ENCODE data around the gene BPHL. TPM values are rescaled to one million over a fixed set of nuclear protein-coding genes. Genes with fewer than 3 reads are reported as not detected.
A peak's percentile ranks its signal among the peaks of the same experiment; 100 is the strongest.
"Not testable (repeated sequence)": the region's sequence is repeated elsewhere in the genome, so short reads cannot be mapped to it uniquely, and the experiment has no call there.

The BPHL gene
- total RNA-seq, 1 donor = 2.4 TPM

- H3K9me3 ChIP-seq (ENCODE audit: low read depth, low read length) = no peaks in the 10 kb centered on the region
- H3K4me3 ChIP-seq (ENCODE audit: low read length) = peak within 1 kb of the TSS; percentile 55
- H3K27me3 ChIP-seq (ENCODE audit: insufficient read depth, low read length) = peaks cover 17% of the 10 kb centered on the region
- H3K4me1 ChIP-seq (ENCODE audit: insufficient read depth, low read length) = peaks cover 19% of the 10 kb centered on the region
Measured at GRCh38 chr6:3157131-3157933, 38.8 kb downstream of the BPHL start, which contains the start of gene TUBB2A. Gene TUBB2A, minus strand, starts transcription at chr6:3157544. Its CDS starts 81 bp downstream, at chr6:3157463.

DNA sequence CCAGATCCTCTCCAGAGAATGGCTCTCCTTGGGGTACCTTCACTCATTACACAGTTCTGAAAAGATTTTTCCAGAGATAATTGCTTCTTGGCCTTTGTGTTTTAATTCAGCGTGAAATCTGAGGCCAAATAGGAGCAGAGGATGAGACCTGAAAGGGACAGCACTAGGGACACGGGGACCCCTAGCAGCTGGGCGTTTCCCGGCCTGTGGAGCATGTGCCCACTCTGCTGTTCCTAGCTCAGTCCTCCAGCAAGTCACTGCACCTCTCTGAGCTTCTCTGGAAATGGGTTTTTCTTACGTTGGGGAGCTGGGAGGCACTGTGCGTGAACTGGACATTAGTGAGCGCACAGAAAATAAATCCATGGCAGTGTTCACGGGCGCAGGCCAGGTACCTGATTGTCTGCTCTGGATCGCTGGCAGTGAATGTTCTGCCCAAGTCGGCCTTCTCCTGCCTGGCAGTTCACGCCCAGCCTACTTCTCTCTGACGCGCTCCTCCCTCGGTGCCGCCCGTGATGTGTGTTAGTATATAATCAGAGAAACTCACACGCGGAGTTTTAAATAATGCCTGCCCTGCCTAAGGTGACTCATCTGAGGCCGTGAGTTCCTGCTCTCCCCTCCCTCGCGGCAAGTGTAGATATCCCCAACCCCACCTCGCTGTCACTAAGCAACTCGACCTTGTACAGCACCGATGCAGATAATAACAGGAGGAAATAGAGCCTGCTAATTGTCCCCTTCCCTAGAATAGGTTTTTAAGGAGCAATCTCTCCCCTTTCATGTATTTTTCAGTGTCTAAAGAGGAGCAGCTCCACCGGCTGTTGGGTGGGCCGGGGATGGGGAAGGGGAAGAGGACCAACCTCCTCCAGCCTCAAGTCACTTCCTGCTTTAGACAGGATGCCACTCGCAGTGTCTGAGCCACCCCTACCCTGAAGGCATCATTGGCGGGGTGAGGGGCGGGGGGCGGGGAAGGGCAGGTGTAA, 41.6 kb downstream of the BPHL start:
- Histone ChIP-seq H3K27me3 (ENCODE audit: insufficient read depth, low read length) (peaks cover 17% of the 10 kb centered on the region), H3K9me3 (ENCODE audit: low read depth, low read length) (no peaks in the 10 kb centered on the region), H3K4me3 (ENCODE audit: low read length) (no peak overlapping the region), H3K4me1 (ENCODE audit: insufficient read depth, low read length) (peaks cover 36% of the 10 kb centered on the region)

DNA sequence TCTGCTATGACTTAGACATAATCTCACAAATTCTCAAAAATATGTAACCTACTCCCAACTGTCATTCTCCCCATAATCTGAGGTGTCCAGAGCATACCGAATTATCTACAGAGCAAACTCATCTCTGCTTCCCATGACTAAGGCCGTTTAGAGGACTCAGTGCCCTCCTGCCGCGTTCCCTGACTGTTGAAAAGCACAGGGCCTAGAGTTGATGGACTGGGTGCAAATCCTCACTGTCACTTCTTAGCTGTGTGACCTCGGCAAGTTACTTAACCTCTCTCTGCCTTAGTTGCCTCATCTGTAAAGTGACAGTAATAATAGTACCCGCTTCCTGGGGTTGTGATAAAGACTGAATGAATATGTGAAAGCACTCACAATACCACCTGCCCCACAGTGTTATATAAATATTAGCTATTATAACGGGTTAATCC, 43.6 kb downstream of the BPHL start:
- H3K27me3 ChIP-seq (ENCODE audit: insufficient read depth, low read length) = peaks cover 14% of the 10 kb centered on the region
- H3K4me3 ChIP-seq (ENCODE audit: low read length) = no peak overlapping the region
- H3K4me1 ChIP-seq (ENCODE audit: insufficient read depth, low read length) = peaks cover 29% of the 10 kb centered on the region
- no peaks in the 10 kb centered on the region for H3K9me3 ChIP-seq (ENCODE audit: low read depth, low read length)

DNA sequence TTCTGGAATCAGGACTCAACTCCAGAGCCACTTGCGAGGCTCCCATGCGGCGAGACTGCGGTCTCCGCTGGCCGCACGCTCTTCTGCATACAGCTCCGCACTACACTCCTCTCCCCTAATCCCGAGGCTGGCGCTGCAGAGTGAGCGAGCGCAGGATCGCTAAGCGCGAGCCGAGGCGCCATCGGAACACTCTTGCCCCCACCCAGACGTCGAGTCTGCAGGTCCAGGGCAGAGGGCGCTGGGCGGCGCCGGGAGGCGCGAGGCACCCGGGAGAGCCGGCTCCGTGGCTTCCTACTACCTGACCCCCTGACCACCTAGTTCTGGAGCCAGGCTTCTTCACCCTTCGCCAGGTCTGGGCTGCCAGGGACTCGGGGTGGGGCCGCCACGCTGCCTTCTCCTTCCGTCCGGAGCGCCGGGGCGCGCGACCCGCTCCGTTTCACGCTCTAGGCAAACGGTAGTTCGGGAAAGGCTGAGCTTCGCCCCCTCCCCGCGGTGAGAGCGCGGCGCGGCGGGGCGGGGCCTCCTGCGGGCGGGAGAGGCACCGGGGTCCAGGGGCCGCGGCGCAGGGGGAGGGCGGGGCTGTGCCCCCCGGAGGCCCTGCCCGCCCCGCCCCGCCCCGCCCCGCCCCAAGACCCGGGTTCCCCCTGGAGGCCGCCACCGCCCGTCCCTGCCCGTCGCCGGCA, 44.2 kb downstream of the BPHL start:
- peaks cover 27% of the 10 kb centered on the region for H3K4me1 ChIP-seq (ENCODE audit: insufficient read depth, low read length)
- H3K27me3 ChIP-seq (ENCODE audit: insufficient read depth, low read length) = peaks cover 14% of the 10 kb centered on the region
- H3K4me3 ChIP-seq (ENCODE audit: low read length) = peak overlapping the region; percentile 52
- no peaks in the 10 kb centered on the region for H3K9me3 ChIP-seq (ENCODE audit: low read depth, low read length)

DNA sequence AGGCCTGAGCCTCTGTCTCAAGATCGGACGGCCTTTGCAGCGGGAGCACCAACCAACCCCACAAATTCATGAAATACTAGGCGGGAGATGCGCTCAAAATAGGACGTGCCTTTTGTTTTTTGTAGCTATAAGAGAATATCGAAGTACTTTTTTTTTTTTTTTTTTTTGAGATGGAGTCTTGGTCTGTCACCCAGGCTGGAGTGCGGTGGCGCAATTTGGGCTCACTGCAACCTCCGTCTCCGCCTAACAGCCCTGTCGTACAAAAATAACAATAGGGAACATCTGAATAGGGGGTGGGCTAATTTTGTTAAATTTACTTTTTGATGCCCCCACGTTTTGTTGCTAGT, 44.7 kb downstream of the BPHL start:
- no peaks in the 10 kb centered on the region for H3K9me3 ChIP-seq (ENCODE audit: low read depth, low read length)
- H3K4me1 ChIP-seq (ENCODE audit: insufficient read depth, low read length) = peaks cover 26% of the 10 kb centered on the region
- H3K4me3 ChIP-seq (ENCODE audit: low read length) = peak overlapping the region; percentile 34
- H3K27me3 ChIP-seq (ENCODE audit: insufficient read depth, low read length) = peaks cover 14% of the 10 kb centered on the region

- H3K4me3 ChIP-seq (ENCODE audit: low read length) = no peak overlapping the region
- H3K9me3 ChIP-seq (ENCODE audit: low read depth, low read length) = no peaks in the 10 kb centered on the region
- H3K4me1 ChIP-seq (ENCODE audit: insufficient read depth, low read length) = peaks cover 26% of the 10 kb centered on the region
Measured at GRCh38 chr6:3164388-3164787, 45.9 kb downstream of the BPHL start.

GRCh38 chr6:3165631-3166534, 47.4 kb downstream of the BPHL start:
- peaks cover 5% of the 10 kb centered on the region for H3K27me3 ChIP-seq (ENCODE audit: insufficient read depth, low read length)
- H3K9me3 ChIP-seq (ENCODE audit: low read depth, low read length) = no peaks in the 10 kb centered on the region
- no peak overlapping the region for H3K4me3 ChIP-seq (ENCODE audit: low read length)
- H3K4me1 ChIP-seq (ENCODE audit: insufficient read depth, low read length) = peaks cover 21% of the 10 kb centered on the region

More at GRCh38 chr6:3164388-3164787, 45.9 kb downstream of the BPHL start:
- peaks cover 7% of the 10 kb centered on the region for H3K27me3 ChIP-seq (ENCODE audit: insufficient read depth, low read length)

- H3K4me3 ChIP-seq (ENCODE audit: low read length); H3K9me3 ChIP-seq (ENCODE audit: low read depth, low read length): not testable (repeated sequence)
Measured at GRCh38 chr6:3166535-3167225, 48.2 kb downstream of the BPHL start.

GRCh38 chr6:3168046-3168445, 49.5 kb downstream of the BPHL start:
- not testable (repeated sequence) for H3K27me3 ChIP-seq (ENCODE audit: insufficient read depth, low read length); H3K9me3 ChIP-seq (ENCODE audit: low read depth, low read length); H3K4me3 ChIP-seq (ENCODE audit: low read length)
- peaks cover 11% of the 10 kb centered on the region for H3K4me1 ChIP-seq (ENCODE audit: insufficient read depth, low read length)

More at GRCh38 chr6:3166535-3167225, 48.2 kb downstream of the BPHL start:
- peaks cover 21% of the 10 kb centered on the region for H3K4me1 ChIP-seq (ENCODE audit: insufficient read depth, low read length)
- not testable (repeated sequence) for H3K27me3 ChIP-seq (ENCODE audit: insufficient read depth, low read length)

DNA sequence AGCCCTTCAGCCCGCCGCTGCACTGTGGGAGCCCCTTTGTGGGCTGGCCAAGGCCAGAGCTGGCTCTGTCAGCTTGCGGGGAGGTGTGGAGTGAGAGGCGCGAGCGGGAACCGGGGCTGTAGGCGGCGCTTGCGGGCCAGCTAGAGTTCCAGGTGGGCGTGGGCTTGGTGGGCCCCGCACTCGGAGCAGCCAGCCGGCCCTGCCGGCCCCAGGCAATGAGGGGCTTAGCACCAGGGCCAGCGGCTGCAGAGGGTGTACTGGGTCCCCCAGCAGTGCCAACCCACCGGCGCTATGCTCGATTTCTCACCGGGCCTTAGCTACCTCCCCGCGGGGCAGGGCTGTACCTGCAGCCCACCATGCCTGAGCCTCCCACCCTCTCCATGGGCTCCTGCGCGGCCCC, 52.2 kb downstream of the BPHL start:
- not testable (repeated sequence) for H3K4me1 ChIP-seq (ENCODE audit: insufficient read depth, low read length); H3K9me3 ChIP-seq (ENCODE audit: low read depth, low read length); H3K27me3 ChIP-seq (ENCODE audit: insufficient read depth, low read length); H3K4me3 ChIP-seq (ENCODE audit: low read length)

DNA sequence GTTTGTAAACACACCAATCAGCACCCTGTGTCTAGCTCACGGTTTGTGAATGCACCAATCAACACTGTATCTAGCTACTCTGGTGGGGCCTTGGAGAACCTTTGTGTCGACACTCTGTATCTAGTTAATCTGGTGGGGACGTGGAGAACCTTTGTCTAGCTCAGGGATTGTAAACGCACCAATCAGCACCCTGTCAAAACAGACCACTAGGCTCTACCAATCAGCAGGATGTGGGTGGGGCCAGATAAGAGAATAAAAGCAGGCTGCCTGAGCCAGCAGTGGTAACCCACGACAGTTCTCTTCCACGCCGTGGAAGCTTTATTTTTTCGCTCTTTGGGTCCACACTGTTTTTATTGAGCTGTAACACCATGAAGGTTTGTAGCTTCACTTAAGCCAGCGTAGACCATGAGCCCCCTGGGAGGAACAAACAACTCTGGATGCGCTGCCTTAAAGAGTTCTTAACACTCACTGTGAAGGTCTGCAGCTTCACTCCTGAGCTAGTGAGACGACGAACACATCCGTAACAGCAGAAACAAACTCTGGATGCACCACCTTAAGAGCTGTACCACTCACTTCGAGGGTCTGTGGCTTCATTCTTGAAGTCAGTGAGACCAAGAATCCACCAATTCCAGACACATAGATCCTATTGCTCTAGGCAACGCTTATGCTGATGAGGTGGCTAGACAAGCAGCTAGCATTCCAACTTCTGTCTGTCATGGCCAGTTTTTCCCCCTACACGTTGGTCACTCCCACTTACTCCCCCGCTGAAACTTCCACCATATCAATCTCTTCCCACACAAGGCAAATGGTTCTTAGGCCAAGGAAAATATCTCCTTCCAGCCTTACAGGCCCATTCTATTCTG, 53.0 kb downstream of the BPHL start:
- not testable (repeated sequence) for H3K4me3 ChIP-seq (ENCODE audit: low read length); H3K9me3 ChIP-seq (ENCODE audit: low read depth, low read length); H3K4me1 ChIP-seq (ENCODE audit: insufficient read depth, low read length); H3K27me3 ChIP-seq (ENCODE audit: insufficient read depth, low read length)

- not testable (repeated sequence) for H3K4me1 ChIP-seq (ENCODE audit: insufficient read depth, low read length); H3K9me3 ChIP-seq (ENCODE audit: low read depth, low read length); H3K27me3 ChIP-seq (ENCODE audit: insufficient read depth, low read length); H3K4me3 ChIP-seq (ENCODE audit: low read length)
Measured at GRCh38 chr6:3172789-3173188, 54.3 kb downstream of the BPHL start.

DNA sequence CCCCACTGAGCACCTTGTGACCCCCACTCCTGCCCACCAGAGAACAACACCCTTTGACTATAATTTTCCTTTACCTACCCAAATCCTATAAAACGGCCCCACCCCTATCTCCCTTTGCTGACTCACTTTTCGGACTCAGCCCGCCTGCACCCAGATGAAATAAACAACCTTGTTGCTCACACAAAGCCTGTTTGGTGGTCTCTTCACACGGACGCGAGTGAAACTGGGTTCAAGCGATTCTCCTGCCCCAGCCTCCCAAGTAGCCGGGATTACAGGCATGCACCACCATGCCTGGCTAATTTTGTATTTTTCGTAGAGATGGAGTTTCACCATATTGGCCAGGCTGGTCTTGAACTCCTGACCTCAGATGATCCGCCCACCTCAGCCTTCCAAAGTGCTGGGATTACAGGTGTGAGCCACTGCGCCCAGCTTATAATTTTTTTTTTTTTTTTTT, 55.2 kb downstream of the BPHL start:
- not testable (repeated sequence) for H3K4me3 ChIP-seq (ENCODE audit: low read length); H3K9me3 ChIP-seq (ENCODE audit: low read depth, low read length); H3K4me1 ChIP-seq (ENCODE audit: insufficient read depth, low read length); H3K27me3 ChIP-seq (ENCODE audit: insufficient read depth, low read length)
